IPS-11a (cell line): ENCODE measurements around the gene ARHGEF16.
A peak's percentile ranks its signal among the peaks of the same experiment; 100 is the strongest.

Source experiments
- H3K4me3 ChIP-seq: one replicate; pipeline ENCODE4 v1.5.1; 2013; ENCODE audit warnings: low read depth, low read length, control low read depth

Gene ARHGEF16

DNA sequence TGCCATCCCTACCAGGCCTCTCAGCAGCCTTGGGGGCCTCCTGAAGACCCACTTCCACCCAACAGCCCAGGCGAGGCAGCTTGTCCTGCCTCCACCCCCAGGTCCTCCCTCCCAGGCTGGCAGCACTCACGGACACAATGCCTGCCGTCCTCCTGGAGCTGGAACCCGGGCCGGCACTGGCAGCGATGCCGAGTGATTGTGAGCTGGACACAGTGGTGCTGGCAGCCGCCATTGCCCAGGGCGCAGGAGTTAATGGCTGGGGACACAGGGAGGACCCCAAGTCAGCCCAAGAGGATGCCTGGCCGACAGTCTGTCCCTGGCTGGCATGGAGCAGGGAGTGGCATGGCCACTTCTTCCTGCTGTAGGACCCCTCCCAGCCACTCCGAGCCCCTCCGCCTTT is 60.8 kb downstream of the ARHGEF16 start:
- H3K4me3 ChIP-seq, result no peak overlapping the region

DNA sequence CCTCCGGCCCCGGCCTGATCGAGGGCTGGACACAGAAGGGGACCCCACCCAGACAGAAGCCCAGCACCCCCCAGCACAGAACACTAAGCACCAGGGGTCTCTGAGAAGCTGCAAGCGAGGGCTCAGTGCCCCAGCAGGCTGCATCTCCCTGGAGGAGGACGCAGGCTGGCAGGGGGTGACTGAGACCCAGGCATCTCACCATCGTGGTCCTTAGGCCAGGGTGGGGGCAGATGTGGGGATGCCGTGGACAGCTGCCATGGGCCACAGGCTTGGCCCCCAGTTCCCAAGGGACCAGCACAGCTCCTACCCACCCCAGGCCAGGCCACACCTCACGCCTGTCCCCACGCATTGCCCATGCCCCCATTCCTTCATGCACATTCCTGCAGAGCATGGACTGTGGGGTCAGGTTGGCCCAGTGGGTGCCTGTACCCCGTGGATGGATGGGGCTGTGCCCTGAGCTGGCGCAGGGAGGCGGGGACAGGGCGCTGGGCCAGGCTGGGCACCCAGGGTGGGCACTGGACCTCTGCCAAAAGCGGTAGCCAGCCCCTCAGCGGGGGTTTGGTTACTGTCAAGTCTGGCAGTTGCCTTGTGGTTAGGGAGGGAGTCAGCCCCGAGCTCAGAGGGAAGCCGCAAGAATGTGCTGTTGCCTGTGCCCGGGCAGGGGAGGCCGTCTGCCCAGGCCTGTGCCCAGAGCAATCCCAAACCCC is 61.5 kb downstream of the ARHGEF16 start:
- no peak overlapping the region for H3K4me3 ChIP-seq

DNA sequence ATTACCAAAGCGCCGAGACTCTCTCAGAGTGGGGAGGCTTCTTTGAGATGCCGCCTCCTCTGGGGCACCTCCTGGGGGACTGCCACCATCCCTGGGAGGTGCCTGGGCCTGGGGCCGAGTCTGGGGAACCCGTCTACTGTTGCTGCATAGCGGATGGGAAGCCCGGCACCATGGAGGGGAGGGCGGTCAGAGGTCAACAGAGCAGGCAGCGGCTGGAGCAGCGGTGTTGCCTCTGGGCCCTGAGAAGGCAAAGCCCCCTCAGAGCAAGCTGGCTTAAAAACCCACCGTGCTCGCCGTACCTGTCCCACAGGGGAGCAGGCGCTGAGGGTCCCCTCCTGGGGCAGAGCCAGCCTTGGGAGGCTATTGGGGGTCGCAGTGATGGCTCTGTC is 62.0 kb downstream of the ARHGEF16 start:
- H3K4me3 ChIP-seq, result no peak overlapping the region

DNA sequence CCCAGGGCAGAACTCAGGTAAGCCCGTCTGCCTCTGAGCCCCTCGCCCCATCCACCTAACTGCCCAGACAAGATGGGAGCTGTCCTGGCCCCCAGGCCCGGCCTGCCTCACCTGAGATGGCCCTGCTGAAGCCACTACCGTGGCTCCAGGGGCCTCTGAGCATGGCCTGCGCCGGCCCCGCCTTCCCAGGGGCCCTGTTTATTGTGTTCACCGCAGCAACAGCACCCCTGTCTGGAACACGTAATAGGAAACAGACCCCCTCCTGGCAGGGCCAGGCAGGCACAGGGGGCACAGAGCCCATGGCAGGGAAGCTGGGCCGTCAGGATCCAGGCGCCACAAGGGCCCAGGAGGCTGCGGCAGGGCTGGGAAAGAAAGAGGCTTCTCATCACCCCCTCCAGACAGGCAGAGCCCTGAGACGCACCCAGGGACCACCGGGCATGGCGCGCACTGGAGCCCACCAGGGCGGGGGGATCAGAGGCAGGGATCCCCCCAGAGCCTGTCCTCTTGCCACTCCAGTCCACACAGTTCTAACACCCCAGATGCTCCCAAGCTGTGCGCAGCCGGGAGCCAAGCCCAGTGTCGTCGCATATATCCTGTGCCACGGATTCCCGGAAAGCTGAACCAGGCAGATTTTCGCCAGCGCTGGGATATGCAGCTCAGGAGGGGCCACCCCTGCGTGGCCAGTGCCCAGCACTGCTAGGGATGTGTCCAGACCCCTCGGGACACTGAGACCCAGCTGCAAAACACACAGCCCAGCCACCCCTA is 62.6 kb downstream of the ARHGEF16 start:
- H3K4me3 ChIP-seq, result no peak overlapping the region

DNA sequence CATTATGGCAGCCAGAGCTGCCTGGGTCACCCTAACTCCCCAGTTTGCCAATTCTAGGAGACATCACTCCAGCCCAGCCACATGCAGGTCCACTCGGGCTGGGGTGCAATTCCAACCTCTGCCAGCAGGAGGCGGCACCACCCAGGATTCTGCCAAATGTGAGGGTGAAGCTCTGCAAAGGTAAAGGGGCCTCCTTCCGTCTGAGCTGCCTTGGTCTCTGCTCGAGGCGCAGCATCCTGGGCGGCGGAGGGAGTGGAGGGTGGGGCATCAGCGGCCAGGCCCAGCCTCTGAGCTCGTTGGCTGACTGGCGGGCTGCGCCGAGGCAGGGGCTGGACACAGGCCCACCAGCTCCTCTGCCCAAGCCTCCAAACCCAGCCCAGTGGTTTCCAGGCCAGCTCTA is 63.8 kb downstream of the ARHGEF16 start:
- H3K4me3 ChIP-seq, result no peak overlapping the region

DNA sequence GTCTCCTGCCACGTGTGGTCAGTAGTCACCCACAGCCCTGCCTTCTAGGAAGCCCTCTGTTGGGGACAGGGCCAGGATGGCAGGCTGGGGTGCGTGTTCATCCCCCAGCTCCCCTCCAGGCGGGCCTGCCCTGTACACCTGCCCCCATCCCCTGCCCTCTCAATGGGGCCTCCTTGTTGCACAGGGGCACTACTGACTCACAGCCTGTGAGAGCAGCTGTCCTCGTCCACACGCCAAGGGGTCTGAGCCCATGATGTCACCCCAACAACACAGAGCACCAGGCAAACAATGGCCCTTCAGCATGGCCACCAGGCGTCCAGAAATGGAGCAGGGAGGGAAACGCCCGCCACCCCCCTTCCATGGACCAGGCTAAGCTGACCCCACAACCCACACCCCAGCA is 64.3 kb downstream of the ARHGEF16 start:
- H3K4me3 ChIP-seq, result no peak overlapping the region

DNA sequence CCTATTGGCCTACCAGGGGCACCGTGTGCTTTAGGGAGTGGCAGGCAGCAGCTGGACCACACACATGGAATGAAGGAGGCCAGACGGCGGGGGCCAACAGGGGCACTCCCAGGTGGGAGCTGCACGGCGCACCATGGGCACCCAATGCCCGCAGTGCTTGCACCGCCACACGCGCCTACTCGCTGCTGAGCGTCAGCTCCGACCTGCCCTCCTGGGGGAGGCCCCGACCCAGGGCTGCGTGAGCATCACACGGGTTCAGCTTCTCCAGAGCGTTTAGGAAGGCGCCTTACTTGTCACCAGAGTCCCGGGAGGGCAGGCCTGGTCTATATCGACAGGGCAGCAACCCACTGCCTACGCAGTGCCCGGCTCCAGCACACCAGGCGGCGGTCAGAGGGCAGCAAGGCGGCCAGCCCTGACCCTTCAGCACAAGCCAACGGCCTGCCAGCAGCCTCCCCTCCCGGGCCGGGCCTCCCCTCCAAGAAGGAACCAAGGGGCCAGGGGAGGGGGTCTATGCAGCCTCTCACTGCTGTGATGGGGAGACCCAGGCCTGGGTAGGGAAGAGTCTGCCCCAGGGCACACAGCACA is 64.9 kb downstream of the ARHGEF16 start:
- H3K4me3 ChIP-seq, result no peak overlapping the region

DNA sequence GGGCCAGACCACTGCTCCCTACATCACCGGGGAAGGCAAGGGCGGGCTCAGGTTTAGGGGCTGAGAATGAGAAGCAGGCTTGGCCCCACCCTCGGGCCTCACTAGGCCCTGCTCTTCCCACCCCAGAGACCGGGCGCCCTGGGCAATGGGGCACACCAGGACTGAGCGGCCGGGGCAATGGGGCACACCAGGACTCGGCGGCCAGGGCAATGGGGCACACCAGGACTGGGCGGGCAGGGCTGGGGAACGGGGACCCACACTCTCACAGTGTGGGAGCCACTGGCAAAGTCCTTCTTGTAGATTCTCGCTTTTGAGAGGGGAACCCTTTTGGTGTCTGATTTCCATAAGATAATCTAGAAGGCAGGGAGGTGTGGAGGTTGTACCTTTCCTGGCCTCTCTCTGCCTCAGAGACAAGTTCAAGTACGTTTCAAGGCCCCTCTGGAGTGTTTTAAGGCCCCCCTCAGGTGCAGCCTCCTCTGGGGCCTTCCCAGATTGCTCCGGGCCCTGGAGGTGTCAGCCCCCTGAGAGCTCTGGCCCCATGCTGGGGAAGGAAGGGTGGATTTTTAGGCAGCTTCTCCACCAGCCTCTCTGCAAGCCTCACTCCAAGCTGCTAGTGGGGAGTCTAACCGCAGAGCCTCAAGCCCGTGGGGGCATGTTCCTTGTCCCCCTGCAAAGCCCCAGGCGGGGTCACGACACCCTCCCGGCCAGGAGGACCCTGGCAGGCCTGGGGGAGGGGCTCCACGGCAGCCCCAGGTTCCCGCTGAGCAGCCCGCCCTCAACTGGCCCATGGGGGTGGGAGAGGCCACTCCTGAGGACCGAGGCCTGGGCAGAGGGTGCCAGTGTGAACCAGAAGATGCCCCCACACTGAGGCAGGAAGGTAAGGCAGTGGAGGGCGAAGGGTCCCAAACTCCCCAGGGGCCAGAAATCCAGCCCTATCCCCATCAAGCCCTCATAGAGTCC is 66.2 kb downstream of the ARHGEF16 start:
- H3K4me3 ChIP-seq, result no peak overlapping the region

DNA sequence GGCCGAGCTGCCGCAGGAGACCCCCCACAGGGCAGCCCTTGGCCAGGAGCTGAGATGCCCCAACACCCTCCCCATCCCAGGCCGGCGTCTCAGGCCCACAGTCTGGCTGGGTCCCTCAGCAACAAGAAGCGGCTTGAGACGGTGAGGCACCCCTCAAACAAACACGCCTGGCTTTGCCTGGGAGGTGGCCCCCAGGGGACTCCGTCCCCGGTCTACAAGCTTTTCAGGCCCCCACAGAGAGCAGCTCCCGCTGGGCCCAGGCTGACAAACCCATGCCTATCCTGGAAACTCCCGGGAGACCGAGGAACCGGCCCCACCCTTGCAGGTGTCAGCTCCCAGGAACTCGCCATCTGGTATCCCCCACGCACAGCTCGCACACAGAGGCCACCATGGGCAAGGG is 67.0 kb downstream of the ARHGEF16 start:
- H3K4me3 ChIP-seq, result no peak overlapping the region

DNA sequence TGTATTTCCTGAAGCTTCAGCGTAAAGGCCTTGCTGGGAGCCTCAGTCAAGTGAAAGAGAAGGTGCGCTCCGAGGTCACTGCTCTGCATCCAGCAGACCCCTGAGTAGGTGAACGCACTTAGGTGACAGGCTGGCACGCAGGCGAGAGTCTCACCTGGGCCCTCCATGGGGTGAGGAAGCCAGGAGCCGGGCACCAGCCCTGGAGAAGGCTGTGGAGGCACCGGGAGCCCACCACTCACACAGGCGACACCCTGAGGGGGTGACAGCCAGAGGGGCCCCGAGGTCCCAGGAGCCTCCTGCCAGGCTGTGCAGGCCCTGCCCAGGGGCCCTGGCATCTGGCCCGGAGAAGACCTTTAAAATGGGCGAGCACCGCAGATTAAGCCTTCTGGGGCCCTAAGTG is 67.6 kb downstream of the ARHGEF16 start:
- H3K4me3 ChIP-seq, result no peak overlapping the region

DNA sequence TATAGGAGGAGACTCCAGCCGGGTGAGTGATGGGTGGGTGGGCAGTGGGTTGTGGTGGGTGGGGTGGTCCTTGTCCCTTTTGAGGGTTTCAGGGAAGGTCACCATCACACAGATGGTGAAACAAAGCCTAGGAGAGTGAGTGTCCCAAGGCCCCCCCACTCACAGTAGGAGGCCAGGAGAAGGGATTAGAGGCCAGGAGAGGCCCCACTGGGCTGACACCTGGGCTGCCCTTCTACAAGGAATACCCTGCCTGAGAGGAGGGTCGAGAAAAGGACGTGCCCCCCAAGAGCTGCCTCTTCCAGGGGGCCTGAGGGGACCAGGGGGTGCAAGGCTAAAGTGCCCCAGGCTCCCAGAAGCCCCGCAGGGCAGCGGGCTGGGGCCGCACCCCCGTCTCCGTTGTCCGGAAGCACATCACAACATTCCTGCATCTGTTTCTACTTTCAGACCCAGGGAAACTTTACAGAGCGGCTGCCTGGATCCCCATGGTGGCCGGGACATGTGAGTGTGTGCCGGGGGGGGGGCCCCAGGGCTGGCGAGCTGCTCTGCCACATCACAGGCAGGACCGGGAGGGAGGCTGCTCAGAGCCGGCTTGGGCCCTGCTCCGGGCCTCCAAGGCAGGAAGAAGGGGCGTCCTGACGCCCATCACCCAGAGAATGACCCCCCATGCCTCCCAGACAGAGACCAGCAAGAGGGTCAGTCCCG is 68.2 kb downstream of the ARHGEF16 start:
- no peak overlapping the region for H3K4me3 ChIP-seq

DNA sequence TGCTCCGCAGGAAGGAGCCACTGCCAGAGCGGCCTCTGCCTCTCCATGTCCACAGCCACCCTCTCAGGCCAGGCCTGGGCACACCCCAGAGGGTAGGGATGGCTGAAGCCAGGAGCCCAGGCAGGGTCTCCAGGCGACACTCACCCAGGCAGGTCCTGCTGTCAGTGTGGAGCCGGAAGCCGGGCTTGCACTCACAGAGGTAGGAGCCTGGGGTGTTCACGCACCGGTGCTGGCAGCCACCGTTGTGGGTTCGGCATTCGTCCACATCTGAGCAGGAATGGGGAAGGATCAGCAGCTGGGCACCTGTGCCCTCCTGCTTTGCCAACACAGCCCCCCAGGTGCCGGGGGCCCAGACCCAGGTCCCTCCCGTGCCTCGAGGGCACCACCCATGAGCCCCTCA is 69.5 kb downstream of the ARHGEF16 start:
- H3K4me3 ChIP-seq, result no peak overlapping the region

DNA sequence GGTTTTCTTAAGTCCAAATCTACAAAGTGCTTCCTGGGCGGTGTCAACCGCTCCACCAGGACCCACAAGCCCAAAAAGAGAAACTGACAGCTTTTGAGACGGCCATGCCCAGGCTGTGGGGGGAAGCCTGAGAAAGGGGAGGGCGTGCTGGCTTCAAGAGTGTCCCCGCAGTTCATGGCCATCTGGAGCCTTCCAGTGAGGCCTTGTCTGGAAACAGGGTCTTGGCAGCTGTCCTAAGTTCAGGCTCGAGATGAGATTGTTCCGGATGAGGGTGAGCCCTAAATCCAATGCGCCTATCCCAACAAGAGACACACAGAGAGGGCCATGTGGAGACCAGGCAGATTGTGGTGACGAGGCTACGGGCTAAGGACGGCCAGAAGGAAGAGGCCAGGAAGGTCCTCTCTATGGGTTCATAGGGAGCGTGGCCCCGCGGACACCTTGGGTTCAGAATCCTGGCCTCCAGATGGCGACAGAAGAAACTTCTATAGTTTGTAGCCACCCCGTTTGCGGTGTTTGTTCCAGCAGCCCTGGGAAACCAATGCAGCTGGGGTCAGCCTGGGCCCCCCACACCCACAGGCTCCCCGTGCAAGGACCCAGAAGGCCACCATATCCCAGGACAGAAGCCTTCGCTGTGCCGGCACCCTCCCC is 70.2 kb downstream of the ARHGEF16 start:
- no peak overlapping the region for H3K4me3 ChIP-seq

DNA sequence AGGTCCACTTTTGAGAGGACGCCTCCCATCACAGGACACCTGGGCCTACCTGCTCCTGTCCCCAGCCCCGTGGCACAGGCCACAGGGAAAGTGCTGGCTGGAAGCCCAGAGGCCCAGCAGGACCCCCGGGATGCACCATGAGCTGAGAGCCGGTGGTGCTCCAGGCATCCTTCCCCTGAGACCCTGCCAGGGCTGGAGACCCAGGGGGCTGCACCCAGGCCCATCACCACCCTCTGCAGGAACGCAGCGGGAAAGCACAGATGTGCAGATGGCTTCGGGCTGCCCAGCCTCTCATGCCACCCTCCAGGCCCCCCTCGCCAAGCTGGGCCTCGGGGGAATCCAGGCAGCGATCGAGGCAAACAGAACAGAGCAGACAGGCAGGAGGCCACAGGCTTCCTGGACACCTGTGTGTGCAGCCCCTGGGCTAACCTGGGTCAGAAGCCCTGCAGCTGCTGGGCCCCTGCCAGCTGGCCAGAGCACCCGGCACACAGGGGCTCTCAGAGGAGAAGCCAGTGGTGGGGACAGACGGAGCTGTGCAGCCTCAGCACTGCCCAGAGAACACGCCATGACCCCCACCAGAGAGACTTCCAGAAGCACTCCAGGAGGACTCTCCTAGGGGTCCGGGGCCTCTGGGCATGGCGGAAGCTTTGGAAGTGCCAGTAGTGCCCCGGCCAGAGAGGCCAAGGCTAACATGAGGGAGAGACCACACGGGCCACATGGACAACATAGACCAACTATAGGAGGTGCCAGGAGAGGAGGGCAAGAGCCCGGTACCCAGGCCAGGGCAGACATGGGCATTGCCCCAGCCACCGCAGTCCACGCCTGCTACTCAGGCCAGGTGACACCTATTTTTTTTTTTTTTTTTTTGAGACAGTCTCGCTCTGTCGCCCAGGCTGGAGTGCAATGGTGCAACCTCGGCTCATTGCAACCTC is 71.4 kb downstream of the ARHGEF16 start:
- no peak overlapping the region for H3K4me3 ChIP-seq

DNA sequence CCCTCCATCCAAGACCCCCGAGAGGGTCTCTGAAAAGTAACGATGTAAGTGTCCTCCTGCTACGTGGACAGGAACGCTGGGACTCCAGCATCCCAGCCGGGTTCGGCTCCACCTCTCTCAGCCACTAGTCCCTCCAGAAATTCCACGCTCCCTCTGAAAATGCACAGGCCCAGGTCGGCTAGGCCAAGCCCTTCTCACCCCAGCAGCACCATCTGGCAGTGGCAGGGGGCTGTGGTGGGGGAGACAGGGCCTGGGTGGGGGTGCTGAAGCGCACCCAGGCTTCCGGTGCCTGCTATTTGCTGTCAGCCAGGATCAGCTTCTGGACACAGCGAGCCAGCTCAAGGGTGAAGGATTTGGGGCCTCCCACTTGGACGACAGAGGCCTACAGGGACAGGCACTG is 73.3 kb downstream of the ARHGEF16 start:
- H3K4me3 ChIP-seq, result no peak overlapping the region

DNA sequence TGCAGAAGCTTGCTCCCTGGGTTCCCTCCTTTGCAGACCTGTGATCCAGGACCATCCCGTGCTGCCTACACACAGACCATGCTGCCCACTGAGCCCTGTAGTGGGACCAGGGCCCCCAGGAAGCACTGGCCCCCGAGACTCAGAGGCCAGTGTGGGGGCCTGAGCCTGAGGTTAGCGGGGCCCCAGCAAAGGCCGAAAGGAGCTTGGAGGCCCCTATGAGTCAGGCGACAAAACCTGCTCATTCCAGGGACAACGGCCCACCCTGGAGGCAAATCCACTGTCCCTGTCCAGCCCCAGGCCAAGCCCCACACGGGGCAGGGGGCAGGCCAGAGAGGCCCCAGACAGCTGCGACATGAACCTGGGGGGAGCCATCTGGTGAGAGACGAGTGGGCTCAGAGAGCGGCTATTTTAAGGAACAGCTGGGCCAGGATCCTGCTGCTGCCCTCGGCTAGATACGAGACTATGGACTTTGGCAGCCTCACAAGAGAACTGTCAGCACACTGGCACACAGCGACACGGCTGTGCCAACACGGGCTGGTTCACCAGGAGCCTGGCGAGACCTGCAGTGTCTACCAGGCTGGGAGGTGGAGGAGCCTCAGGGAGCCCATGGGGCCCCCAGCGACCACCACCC is 74.7 kb downstream of the ARHGEF16 start:
- H3K4me3 ChIP-seq, result no peak overlapping the region

DNA sequence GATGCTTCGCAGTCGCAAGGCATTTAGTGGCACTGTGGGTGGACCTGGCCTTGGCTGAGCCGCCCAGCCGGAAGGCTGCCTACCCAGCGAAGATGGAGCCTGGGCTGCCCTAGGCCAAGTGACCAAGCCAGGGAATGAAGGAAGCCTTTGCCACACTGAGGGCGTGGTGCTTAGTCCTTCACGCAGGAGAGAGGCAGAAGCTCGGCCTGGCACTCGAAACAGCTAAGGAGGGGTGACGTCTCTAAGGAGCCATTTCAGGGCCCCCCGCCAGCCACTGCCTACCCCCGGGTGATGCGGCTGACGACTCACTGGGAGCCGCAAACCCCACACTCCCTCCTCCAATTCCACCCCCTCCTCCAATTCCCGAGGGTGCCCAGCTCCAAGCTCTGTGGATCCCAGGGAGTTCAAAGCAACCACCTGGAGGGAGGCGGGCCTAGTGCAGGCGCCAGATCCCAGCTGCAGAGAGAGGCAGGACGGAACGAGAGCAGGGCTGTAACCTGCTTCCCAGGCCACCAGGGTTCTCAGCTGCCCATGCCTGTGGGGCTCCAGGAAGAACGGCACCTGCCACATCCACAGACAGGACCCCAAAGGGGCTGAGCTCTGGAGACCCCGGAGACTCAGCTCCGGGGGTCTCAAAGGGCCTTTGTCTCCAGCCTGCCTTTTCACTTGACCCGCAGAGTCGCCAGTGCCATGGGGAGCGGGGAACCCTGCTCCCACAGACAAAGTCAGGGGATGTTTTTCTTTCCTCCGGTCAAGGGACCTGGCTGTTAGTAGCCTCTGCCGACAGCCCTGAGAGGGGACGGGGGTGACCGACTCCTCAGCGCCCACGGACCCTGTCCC is 75.8 kb downstream of the ARHGEF16 start:
- peak overlapping the region; percentile 33 for H3K4me3 ChIP-seq
